Brain microvascular endothelial cell (primary cell): ENCODE measurements around the gene PIAS4.
A peak's percentile ranks its signal among the peaks of the same experiment; 100 is the strongest.

Experiments used
- DNase-seq: peaks from one replicate; pipeline ENCODE4 v3.0.0-alpha.2; 2020
- H3K27ac ChIP-seq: fragments of 250-450 bp; sonication (Bioruptor Pico); 2 replicates; pipeline ENCODE4 v1.5.1; 2020; ENCODE audit warnings: mild to moderate bottlenecking, moderate library complexity
- H3K27me3 ChIP-seq: fragments of 250-450 bp; sonication (Bioruptor Pico); replicated peaks from 2 replicates; pipeline ENCODE4 v1.5.1; 2020; ENCODE audit warnings: mild to moderate bottlenecking
- H3K36me3 ChIP-seq: fragments of 250-450 bp; sonication (Bioruptor Pico); replicated peaks from 2 replicates; pipeline ENCODE4 v1.5.1; 2020; ENCODE audit warnings: mild to moderate bottlenecking
- H3K4me3 ChIP-seq: 2 replicates; pipeline ENCODE4 v1.5.1; 2011; ENCODE audit warnings: low read depth, mild to moderate bottlenecking, control low read depth, low read length, moderate library complexity
- in situ Hi-C: cut with HindIII; loops from 2 replicates; pipeline ENCODE4 v1.10.0; 2017; ENCODE audit warnings: low sequenced_read_pairs, low pct_ligation_motif_present
- TF ChIP-seq, protein P1 (sequence below): IDR thresholded peaks from 2 replicates; pipeline ENCODE4 v1.5.1; 2011; ENCODE audit warnings: low read depth, mild to moderate bottlenecking, moderate library complexity, low read length, control low read depth, inconsistent platforms; ENCODE audit errors: missing control alignments

Gene PIAS4

DNA sequence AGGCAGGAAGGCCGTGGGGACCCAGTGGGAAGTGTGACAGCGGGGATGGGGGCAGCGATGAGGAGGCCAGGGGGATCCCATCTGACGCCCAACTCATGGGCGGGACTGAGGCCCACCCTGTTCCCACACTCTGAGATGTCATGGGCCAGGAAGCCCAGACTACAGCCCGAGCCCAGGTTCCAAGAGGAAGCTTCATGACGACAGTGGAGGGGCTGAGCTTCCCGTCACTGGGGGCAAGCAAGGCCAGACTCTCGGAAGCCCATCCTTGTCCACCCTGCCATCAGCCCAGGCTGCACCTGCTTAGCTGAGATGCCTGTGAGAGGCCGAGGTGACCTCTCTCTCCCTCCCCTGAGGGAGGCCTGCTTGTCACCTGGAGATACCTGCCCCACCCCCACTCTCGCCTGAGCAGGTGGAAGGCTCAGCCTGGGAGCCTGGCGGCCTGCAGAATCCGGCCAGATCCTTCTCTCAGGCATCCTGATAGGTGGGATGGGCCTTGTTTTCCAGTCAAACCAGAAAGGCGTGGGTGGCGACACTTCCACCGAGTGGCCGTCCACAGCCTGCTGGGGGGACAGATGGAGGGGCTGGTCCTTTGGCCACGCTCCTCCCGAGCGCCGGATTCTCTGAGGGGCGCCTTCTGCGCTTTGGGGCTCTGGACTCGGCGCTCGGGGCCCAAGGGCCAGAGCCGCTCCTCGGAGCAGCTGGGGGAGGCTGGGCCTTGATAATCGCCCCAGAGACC lies 54.3 kb downstream of the PIAS4 start:
- TF ChIP-seq, protein P1, sequence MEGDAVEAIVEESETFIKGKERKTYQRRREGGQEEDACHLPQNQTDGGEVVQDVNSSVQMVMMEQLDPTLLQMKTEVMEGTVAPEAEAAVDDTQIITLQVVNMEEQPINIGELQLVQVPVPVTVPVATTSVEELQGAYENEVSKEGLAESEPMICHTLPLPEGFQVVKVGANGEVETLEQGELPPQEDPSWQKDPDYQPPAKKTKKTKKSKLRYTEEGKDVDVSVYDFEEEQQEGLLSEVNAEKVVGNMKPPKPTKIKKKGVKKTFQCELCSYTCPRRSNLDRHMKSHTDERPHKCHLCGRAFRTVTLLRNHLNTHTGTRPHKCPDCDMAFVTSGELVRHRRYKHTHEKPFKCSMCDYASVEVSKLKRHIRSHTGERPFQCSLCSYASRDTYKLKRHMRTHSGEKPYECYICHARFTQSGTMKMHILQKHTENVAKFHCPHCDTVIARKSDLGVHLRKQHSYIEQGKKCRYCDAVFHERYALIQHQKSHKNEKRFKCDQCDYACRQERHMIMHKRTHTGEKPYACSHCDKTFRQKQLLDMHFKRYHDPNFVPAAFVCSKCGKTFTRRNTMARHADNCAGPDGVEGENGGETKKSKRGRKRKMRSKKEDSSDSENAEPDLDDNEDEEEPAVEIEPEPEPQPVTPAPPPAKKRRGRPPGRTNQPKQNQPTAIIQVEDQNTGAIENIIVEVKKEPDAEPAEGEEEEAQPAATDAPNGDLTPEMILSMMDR = no peak
- Histone ChIP-seq H3K27me3 (no peaks in the 10 kb centered on the region), H3K36me3 (peaks cover 22% of the 10 kb centered on the region), H3K27ac (no peak overlapping the region), H3K4me3 (no peak overlapping the region)
- in situ Hi-C loops = no loop called here
- no peak for DNase-seq

DNA sequence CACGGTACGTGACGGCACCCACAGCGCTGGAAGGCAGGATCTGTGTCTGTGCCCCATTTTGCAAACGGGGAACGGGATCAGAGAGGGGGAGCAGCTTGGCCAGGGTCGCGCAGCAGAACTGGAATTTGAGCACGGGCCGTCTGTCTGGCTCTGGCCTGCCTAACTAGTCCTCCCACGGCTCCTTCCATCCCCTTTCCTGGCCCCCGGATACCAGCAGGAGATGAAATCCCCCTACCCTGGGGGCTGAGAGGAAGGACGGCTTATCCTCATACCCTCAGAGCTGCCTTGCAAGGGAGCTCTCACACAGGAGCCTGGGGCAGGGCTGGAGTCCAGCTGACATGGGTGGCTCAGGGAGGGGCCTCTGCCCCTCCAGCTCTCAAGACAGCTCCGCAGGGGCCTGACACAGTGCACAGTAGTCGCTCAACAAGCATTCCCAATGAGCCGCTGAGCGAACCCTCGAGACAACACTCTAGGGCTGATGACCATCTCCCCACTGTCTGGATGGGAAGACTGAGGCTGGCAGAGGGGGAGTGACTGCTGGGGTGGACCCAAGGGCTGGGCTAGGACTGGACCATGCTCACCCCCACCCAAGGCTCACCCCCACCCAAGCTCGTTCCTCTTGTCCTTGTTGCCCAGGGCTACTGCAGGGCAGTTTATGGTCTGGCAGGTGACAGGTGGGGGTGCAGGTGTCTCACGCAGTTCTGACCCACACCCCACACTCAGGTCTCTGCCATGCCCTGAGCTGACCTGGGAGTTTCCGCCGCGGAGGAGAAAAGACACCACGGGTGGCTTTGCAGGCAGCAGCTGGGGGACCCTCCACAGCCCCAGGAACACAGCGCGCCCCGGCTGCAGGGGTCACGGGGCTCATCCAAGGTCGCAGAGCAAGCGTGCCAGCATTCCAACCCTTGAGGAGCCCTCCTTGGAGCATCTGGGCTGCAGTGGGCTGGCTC lies 55.2 kb downstream of the PIAS4 start:
- TF ChIP-seq, protein P1 = no peak
- peaks cover 20% of the 10 kb centered on the region for H3K36me3 ChIP-seq
- DNase-seq = no peak
- H3K27me3 ChIP-seq = no peaks in the 10 kb centered on the region
- no peak overlapping the region for H3K27ac ChIP-seq
- H3K4me3 ChIP-seq = no peak overlapping the region
- in situ Hi-C loops = no loop called here

DNA sequence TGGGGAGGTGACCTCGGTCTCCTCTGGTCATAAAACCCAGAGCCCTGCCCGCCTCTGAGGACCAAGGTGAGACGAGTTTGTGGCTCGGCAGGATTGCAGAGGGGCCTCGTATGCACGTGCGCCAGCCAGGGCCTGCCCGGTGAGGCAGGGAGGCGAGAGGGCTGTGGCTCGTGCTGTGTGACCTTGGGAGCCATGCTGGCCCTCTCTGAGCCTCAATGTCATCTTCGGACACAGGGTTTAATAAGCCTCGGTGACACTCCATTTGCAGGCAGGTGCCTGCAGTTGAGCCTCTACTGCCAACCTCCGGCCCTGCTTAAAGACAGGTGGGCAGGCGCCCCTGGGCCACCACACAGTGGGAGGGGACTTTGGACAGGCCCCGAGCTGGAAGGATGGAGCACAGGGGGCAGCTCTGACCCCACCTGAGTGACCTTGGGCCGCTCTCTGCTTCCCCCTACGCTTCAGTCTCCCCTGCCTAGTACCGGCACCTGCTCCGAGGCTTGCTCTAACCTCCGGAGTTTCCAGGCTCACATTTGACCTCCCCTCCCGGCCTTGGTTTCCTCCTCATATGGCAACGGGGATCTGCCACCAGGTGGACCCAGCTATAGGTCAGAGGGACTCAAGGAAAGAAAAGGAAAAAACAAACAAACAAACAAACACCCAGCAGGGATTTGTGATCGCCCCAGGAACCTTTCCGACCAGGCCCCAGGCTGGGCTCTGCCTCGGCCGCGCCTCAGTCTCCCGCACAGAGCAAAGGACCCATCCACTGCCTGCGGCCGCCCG lies 56.0 kb downstream of the PIAS4 start:
- in situ Hi-C loops = no loop called here
- no peak for DNase-seq
- TF ChIP-seq, protein P1 = peak; percentile 28
- no peak overlapping the region for H3K27ac ChIP-seq
- H3K4me3 ChIP-seq = peak overlapping the region; percentile 78
- peaks cover 20% of the 10 kb centered on the region for H3K36me3 ChIP-seq
- H3K27me3 ChIP-seq = no peaks in the 10 kb centered on the region

DNA sequence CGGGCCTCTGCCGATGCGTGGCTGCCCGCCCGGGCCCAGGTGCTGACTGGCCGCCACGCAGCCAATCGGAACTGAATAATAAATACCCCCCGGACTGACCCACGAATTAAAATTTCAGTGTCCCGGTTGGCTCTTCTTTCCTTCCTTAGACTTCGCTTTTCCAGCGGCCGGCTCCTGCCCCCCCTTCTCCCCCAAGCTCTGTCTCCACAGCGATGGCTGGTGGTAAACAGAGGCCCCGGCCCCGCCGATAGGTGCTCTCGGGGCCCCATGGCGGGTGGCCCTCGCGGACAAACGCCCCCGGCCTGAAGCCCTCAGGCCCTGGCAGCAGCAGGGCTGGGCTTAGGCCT lies 56.6 kb downstream of the PIAS4 start:
- peak; percentile 31 for DNase-seq

DNA sequence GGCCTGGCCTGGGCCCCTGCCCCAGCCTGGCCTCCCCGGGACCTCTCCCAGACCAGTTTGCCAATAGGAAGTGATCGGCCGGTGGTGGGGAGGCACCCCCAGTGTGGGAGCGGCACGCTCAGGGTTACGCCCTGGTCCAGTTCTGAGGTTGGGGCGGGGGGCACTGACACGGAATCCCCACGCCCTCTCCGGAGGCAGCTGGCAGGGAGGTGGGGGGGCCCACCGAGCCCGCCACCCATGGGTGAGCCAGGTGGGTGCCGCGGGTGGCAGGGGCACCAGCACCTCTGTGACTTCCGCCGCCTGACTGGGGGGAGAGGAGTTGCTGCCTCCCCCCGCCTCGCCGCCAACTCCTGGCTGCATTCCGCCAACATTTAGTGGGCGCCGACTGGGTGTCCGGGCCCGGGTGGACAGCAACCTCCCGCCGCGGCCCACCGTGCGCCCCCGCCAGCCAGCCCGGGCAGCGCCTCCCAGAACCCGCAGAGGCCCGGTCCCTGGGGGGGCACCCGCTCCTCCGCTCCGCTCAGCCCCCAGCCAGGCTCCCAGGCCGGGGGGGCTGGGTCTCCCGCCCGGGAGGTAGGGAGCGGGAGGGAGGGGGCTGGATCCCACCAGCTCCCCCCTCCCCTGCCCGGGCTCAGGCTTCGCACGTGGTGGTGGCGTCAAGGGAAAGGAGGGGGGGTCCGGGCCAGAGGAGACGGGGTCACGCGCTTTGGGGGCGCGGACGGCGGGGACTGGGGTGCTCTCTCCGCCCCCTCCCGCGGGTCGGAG lies 57.1 kb downstream of the PIAS4 start:
- Histone ChIP-seq H3K27me3 (no peaks in the 10 kb centered on the region), H3K27ac (peak overlapping the region; percentile 56), H3K4me3 (peak overlapping the region; percentile 78), H3K36me3 (peaks cover 20% of the 10 kb centered on the region)
- in situ Hi-C loops = no loop called here
- TF ChIP-seq, protein P1 = no peak
- no peak for DNase-seq

More for the DNA sequence above, 56.6 kb downstream of the PIAS4 start:
- TF ChIP-seq, protein P1 = no peak
- no peaks in the 10 kb centered on the region for H3K27me3 ChIP-seq
- in situ Hi-C loops = no loop called here
- H3K36me3 ChIP-seq = peaks cover 20% of the 10 kb centered on the region
- peak overlapping the region; percentile 78 for H3K4me3 ChIP-seq
- peak overlapping the region; percentile 56 for H3K27ac ChIP-seq
